GM23248 (cell line): ENCODE data around the gene CHMP3. TPM values are rescaled to one million over a fixed set of nuclear protein-coding genes. Genes with fewer than 3 reads are reported as not detected.
"Not testable (repeated sequence)": the region's sequence is repeated elsewhere in the genome, so short reads cannot be mapped to it uniquely, and the experiment has no call there.

ENCODE experiments used
- DNase-seq: peaks from one replicate; pipeline ENCODE4 v3.0.0-alpha.2; 2015
- H2AFZ ChIP-seq: fragments of 200-600 bp; sonication (generic); 2 replicates; pipeline ENCODE4 v1.6.1; 2016; ENCODE audit warnings: antibody characterized with exemption
- H3F3A ChIP-seq: fragments of 200-600 bp; sonication (generic); 2 replicates; pipeline ENCODE4 v1.6.1; 2016; ENCODE audit warnings: mild to moderate bottlenecking, antibody characterized with exemption, mixed run types; ENCODE audit not compliant: insufficient read depth
- H3K27ac ChIP-seq: fragments of 200-600 bp; sonication (generic); 2 replicates; pipeline ENCODE4 v1.5.1; 2016; ENCODE audit warnings: mild to moderate bottlenecking
- H3K27me3 ChIP-seq: fragments of 200-600 bp; sonication (generic); replicated peaks from 2 replicates; pipeline ENCODE4 v1.6.1; 2016; ENCODE audit warnings: mild to moderate bottlenecking; ENCODE audit not compliant: insufficient read depth
- H3K36me3 ChIP-seq: fragments of 200-600 bp; sonication (generic); 2 replicates; pipeline ENCODE4 v1.6.1; 2016; ENCODE audit warnings: low read depth, mild to moderate bottlenecking
- H3K4me1 ChIP-seq: fragments of 200-600 bp; sonication (generic); 2 replicates; pipeline ENCODE4 v1.6.1; 2016; ENCODE audit warnings: mild to moderate bottlenecking; ENCODE audit not compliant: insufficient read depth
- H3K4me2 ChIP-seq: fragments of 200-600 bp; sonication (generic); one replicate; pipeline ENCODE4 v1.6.1; 2016; ENCODE audit warnings: mild to moderate bottlenecking; ENCODE audit not compliant: unreplicated experiment
- H3K4me3 ChIP-seq: fragments of 200-600 bp; sonication (generic); 2 replicates; pipeline ENCODE4 v1.5.1; 2016; ENCODE audit warnings: mild to moderate bottlenecking
- H3K79me2 ChIP-seq: fragments of 200-600 bp; sonication (generic); 2 replicates; pipeline ENCODE4 v1.6.1; 2016; ENCODE audit warnings: mild to moderate bottlenecking; ENCODE audit not compliant: insufficient read depth
- H3K9ac ChIP-seq: fragments of 200-600 bp; sonication (generic); 2 replicates; pipeline ENCODE4 v1.6.1; 2016; ENCODE audit warnings: mild to moderate bottlenecking
- H3K9me2 ChIP-seq: fragments of 200-600 bp; sonication (generic); 2 replicates; pipeline ENCODE4 v1.6.1; 2016; ENCODE audit warnings: mixed run types, mild to moderate bottlenecking, moderate library complexity; ENCODE audit not compliant: insufficient read depth
- H3K9me3 ChIP-seq: fragments of 200-600 bp; sonication (generic); one replicate; pipeline ENCODE4 v1.6.1; 2017; ENCODE audit warnings: low read depth
- H4K20me1 ChIP-seq: fragments of 200-600 bp; sonication (generic); 2 replicates; pipeline ENCODE4 v1.6.0; 2016; ENCODE audit not compliant: insufficient read depth
- EZH2 ChIP-seq: fragments of 200-600 bp; sonication (generic); IDR thresholded peaks from 2 replicates; pipeline ENCODE4 v1.6.1; 2018; ENCODE audit warnings: antibody characterized with exemption, mild to moderate bottlenecking; ENCODE audit not compliant: insufficient read depth, poor library complexity, severe bottlenecking
- EZH2phosphoT487 ChIP-seq: fragments of 200-600 bp; sonication (generic); IDR thresholded peaks from 2 replicates; pipeline ENCODE4 v1.6.1; 2018; ENCODE audit warnings: antibody characterized with exemption, moderate library complexity, mild to moderate bottlenecking, low read depth; ENCODE audit not compliant: insufficient read depth
- WGBS, 2 experiments: methylation state at CpG; one replicate each; pipeline ENCODE4 v1.1.6; 2015 to 2017; ENCODE audit warnings: low lambda C conversion rate in 2 of 2, low coverage in 1 of 2; ENCODE audit errors: missing lambda C conversion rate in 2 of 2; 5-methylcytosine and 5-hydroxymethylcytosine counted together
- in situ Hi-C: fragments of 300-500 bp; cut with MboI; formaldehyde crosslinking; loops from 2 replicates; pipeline ENCODE4 v1.15.0; 2020
- polyA plus RNA-seq: library from polyadenylated mRNA; unstranded; fragments of >200 nt; fragmentation: Nextera tagmentation; extraction: Ambion mirVana; gene quantifications from 2 replicates; pipeline ENCODE4 v1.2.1, GENCODE V29; 2016
- total RNA-seq: library from RNA; depleted of rRNA; stranded (reverse); fragments of >200 nt; shearing (Covaris generic); gene quantifications from 2 replicates; pipeline ENCODE4 v1.2.3, GENCODE V29; 2014

CHMP3 gene
- total and polyA plus RNA-seq, 2 experiments from 2014 or later, result 74.5 to 81.2 TPM

DNA sequence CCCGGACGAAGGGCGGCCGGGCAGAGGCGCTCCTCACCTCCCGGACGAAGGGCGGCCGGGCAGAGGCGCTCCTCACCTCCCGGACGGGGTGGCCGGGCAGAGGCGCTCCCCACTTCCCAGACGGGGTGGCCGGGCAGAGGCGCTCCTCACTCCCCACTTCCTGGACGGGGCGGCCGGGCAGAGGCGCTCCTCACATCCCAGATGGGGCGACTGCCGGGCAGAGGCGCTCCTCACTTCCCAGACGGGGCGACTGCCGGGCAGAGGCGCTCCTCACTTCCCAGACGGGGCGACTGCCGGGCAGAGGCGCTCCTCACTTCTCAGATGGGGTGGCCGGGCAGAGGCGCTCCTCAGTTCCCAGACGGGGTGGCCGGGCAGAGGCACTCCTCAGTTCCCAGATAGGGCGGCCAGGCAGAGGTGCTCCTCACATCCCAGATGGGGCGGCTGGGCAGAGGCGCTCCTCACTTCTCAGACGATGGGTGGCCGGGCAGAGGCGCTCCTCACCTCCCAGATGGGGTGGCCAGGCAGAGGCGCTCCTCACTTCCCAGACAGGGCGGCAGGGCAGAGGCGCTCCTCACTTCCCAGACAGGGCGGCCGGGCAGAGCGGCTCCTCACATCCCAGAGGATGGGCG lies 17.8 kb downstream of the CHMP3 start:
- DNase-seq, H3K4me3 ChIP-seq, H3K9ac ChIP-seq, H3K9me3 ChIP-seq, H4K20me1 ChIP-seq, H3K4me1 ChIP-seq, H2AFZ ChIP-seq, H3K27me3 ChIP-seq, H3K36me3 ChIP-seq, H3F3A ChIP-seq, H3K27ac ChIP-seq, H3K79me2 ChIP-seq, H3K9me2 ChIP-seq, H3K4me2 ChIP-seq, in situ Hi-C loops: not testable (repeated sequence)
- WGBS, 2 experiments, result 95 to 96% methylated on average over 14 to 40 of the region's 49 CpGs

- H3F3A ChIP-seq, H4K20me1 ChIP-seq, in situ Hi-C loops, H3K4me3 ChIP-seq, H3K9me2 ChIP-seq, H3K4me1 ChIP-seq, H3K4me2 ChIP-seq, H3K27ac ChIP-seq, DNase-seq, H3K9ac ChIP-seq, H3K27me3 ChIP-seq, H2AFZ ChIP-seq, H3K36me3 ChIP-seq, H3K79me2 ChIP-seq, H3K9me3 ChIP-seq: not testable (repeated sequence)
- 84 to 92% methylated on average over 13 to 22 of the region's 32 CpGs for WGBS, 2 experiments
These were observed 18.8 kb downstream of the CHMP3 start for GRCh38 chr2:86544278-86545099.

DNA sequence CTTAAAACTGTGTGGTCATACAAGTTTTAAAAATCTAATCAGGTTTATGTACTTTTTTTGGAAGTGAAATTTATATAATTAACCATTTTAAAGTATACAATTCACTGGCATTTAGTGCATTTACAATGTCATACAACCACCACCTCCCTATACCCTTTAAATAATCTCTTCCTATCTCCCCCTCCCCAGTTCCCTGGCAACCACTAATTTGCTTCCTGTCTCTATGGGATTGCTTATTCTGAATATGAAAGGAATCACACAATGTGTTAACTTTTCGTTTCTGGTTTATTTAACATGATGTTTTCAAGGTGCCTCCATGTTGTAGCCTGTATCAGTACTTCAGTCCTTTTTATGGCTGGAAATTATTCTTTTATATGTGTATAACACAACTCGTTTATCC lies 19.4 kb downstream of the CHMP3 start:
- Histone ChIP-seq H4K20me1 (no peaks in the 10 kb centered on the region), H3K9ac (no peak overlapping the region), H3K4me3 (no peak overlapping the region), H2AFZ (no peak overlapping the region), H3K27me3 (no peaks in the 10 kb centered on the region), H3K27ac (no peak overlapping the region), H3K4me1 (no peaks in the 10 kb centered on the region), H3K36me3 (0 out of 2 replicates have a peak, but pooled peaks cover 3% of the 10 kb centered on the region), H3K4me2 (no peak overlapping the region), H3K79me2 (0 out of 2 replicates have a peak, but pooled peaks cover 4% of the 10 kb centered on the region), H3K9me3 (no peaks in the 10 kb centered on the region), H3F3A (no peaks in the 10 kb centered on the region), H3K9me2 (no peaks in the 10 kb centered on the region)
- WGBS, 2 experiments, result 96 to 98% methylated on average over 2 of the region's 2 CpGs
- no peak for DNase-seq
- TF ChIP-seq EZH2phosphoT487 (no peak), EZH2 (no peak)
- in situ Hi-C loops, result no loop called here

DNA sequence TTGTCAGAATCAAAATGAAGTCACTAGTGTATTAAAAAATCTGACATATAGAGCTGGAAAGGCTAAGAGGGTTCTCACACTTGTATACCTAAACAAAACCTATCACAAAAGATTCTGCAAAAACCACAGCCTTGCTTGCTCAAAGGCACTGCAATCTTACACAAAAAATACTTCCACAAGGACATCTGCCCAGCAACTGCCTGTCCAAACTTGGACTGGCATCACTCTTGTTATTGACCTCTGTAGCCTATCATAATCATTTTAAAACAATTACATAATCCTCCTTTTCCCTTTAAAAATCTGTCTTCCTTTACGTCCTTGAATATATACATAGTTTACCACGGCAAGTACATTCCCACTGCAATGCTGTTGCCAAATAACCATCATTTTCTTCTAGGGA lies 19.9 kb downstream of the CHMP3 start:
- Histone ChIP-seq H3K36me3 (0 out of 2 replicates have a peak, but pooled peaks cover 3% of the 10 kb centered on the region), H2AFZ (no peak overlapping the region), H3K9me3 (no peaks in the 10 kb centered on the region), H3K4me2 (no peak overlapping the region), H3F3A (no peaks in the 10 kb centered on the region), H3K4me3 (no peak overlapping the region), H3K4me1 (no peaks in the 10 kb centered on the region), H3K9ac (no peak overlapping the region), H3K79me2 (0 out of 2 replicates have a peak, but pooled peaks cover 4% of the 10 kb centered on the region), H3K27me3 (no peaks in the 10 kb centered on the region), H3K27ac (no peak overlapping the region), H3K9me2 (no peaks in the 10 kb centered on the region), H4K20me1 (no peaks in the 10 kb centered on the region)
- TF ChIP-seq EZH2 (no peak), EZH2phosphoT487 (no peak)
- 70% methylated on average over 2 of the region's 2 CpGs for WGBS, 2 experiments
- DNase-seq, result no peak
- in situ Hi-C loops, result no loop called here
